Pancreas (tissue), 10 donors: ENCODE results near the gene ULK4. TPM values are rescaled to one million over a fixed set of nuclear protein-coding genes. Genes with fewer than 3 reads are reported as not detected.
"Not testable (repeated sequence)": the region's sequence is repeated elsewhere in the genome, so short reads cannot be mapped to it uniquely, and the experiment has no call there.

ENCODE experiments used
- ATAC-seq, 4 donors: fragments of 200-7000 bp; cut with Tn5 transposase; one replicate each; pipeline versions ENCODE4 v1.8.0 to v1.9.1; 2020; ENCODE audit warnings: mild to moderate bottlenecking in 4 of 4, moderate library complexity in 4 of 4
- DNase-seq, 6 donors: peaks; one replicate each; pipeline ENCODE4 v3.0.0-alpha.2; 2020
- FAIRE-seq: peaks from 2 replicates; lab custom pipeline; 2012; peaks lifted over from hg19 to GRCh38; lab: Jason Lieb, UNC
- H3K27ac ChIP-seq, 4 donors: fragments of 200-600 bp; sonication (generic); 1 replicate in 3 of 4; 2 replicates in 1 of 4; pipeline versions ENCODE4 v1.5.0 to v1.8.0; 2020
- H3K27me3 ChIP-seq, 4 donors: fragments of 200-600 bp; one replicate each; pipeline ENCODE4 v1.8.0; 2021
- H3K36me3 ChIP-seq, 3 donors: fragments of 200-600 bp; sonication (generic) in 1 of 3; one replicate each; pipeline versions ENCODE4 v1.5.0 to v1.8.0; 2020 to 2021
- H3K4me1 ChIP-seq, 3 donors: fragments of 200-600 bp; one replicate each; pipeline ENCODE4 v1.8.0; 2021
- H3K4me3 ChIP-seq, 4 donors: fragments of 200-600 bp; sonication (generic) in 2 of 4; one replicate each; pipeline versions ENCODE4 v1.5.0 to v1.8.0; 2020 to 2021
- H3K9me3 ChIP-seq, 4 donors: fragments of 200-600 bp; one replicate each; pipeline ENCODE4 v1.8.0; 2021
- CTCF ChIP-seq, 4 donors: fragments of 200-600 bp; sonication (generic) in 3 of 4; IDR thresholded peaks; one replicate each; pipeline versions ENCODE4 v1.5.0 to v1.8.0; 2021; ENCODE audit warnings: antibody characterized with exemption in 4 of 4
- WGBS, 2 donors: extraction: QIAGEN DNeasy Blood & Tissue Kit; methylation state at CpG; one replicate each; pipeline ENCODE4 v1.1.7; 2013; 5-methylcytosine and 5-hydroxymethylcytosine counted together
- intact Hi-C, 3 donors: fragments of 100-400 bp; cut with DNase I; formaldehyde crosslinking; loops; one replicate each; pipeline versions ENCODE4 v1.11.1 to v1.14.2; 2022
- polyA plus RNA-seq, 2 donors: library from polyadenylated mRNA; stranded (reverse); fragments of 200-250 nt; gene quantifications; one replicate each; pipeline ENCODE4 v1.2.3, GENCODE V29; 2013
- total RNA-seq, 6 donors: library from RNA; stranded (reverse); fragmentation: NEBNext Ultra II Directional in 4 of 6; extraction: Animal tissue kit (Norgen Biotek cat#: 25700) in 4 of 6; gene quantifications; one replicate each; pipeline versions ENCODE4 v1.2.1 to v1.2.4, GENCODE V29; 2021 to 2023
- donor health status: healthy with polysubstance abuse.
- donor health status: DM: no; HTN: no; CAD: no; lungs with moderate emphysema.
- donor health status: DM: no; HTN: no; CAD: no.
- donor health status: control.
- donor health status: control.
- donor health status: Bipolar disorder and iron deficiency.
- donor health status: DM: yes; HTN: yes; CAD: no.
- donor health status: DM: no; HTN: no; CAD: no.
- donor health status: DM: no; HTN: no; CAD: no.
- donor health status: DM: yes; HTN: yes; CAD: no.

Gene ULK4
- total and polyA plus RNA-seq, 8 donors, result 2.3 to 8.6 (median 4.2) TPM

GRCh38 chr3:41456162-41456561 is 505.7 kb downstream of the ULK4 start:
- FAIRE-seq (no peak), DNase-seq (no peak), ATAC-seq (no peak)
- intact Hi-C loops, result no loop called here
- TF ChIP-seq CTCF (IDR thresholded peaks at IDR 0.05), result no peak
- no peaks in the 10 kb centered on the region for H3K4me1 ChIP-seq
- H3K27me3 ChIP-seq, result no peaks in the 10 kb centered on the region
- WGBS, 2 donors, result 98 to 100% methylated on average over 2 of the region's 2 CpGs
- H3K36me3 ChIP-seq, result no peaks in the 10 kb centered on the region
- H3K4me3 ChIP-seq, result no peak overlapping the region
- no peak overlapping the region for H3K27ac ChIP-seq
- no peaks in the 10 kb centered on the region for H3K9me3 ChIP-seq

GRCh38 chr3:41453618-41454017 is 508.3 kb downstream of the ULK4 start:
- FAIRE-seq, H3K4me1 ChIP-seq, ATAC-seq, H3K27ac ChIP-seq, H3K27me3 ChIP-seq, H3K36me3 ChIP-seq, intact Hi-C loops, H3K9me3 ChIP-seq, DNase-seq, H3K4me3 ChIP-seq: not testable (repeated sequence)
- 98 to 99% methylated on average over 1 of the region's 1 CpG for WGBS, 2 donors

DNA sequence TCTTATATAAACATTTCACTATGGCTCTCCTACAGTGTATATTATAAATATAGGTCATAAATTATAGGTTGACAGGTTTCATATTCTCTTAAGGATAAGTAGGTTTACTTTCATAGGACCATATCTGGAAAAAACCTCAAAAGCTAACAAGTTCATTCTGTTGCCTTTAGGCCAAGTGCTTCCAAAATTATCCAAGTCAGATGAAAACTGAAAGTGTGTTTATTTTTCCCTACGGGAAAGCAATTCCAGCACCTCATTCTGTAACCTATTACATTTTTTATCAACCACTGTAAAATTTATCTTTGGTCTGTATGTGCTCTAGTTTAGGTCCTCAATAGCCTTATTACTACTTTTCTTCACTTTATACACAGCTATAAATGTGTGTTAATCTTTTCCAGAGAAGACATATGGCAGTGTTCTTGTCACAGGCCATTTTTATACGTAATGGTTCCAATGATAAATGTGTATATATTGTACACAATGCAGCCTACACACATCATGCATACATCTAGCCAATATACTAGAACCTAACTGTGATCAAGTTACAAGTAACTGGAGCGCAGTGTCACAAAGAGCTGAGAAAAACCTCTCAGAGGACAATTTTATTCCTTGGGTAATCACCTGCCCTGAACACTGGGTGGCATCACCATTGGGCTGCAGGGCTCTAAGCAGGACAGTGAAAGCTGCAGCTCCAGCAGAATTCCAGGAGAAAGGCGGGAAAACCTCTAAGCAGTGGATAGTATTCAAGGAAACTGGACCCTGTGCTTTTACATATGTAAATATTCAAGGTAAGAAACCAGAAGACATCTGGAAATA is 511.3 kb downstream of the ULK4 start:
- no peaks in the 10 kb centered on the region for H3K9me3 ChIP-seq
- H3K4me1 ChIP-seq, result no peaks in the 10 kb centered on the region
- no peak overlapping the region for H3K4me3 ChIP-seq
- H3K27ac ChIP-seq, result no peak overlapping the region
- no peaks in the 10 kb centered on the region for H3K36me3 ChIP-seq
- no peak for TF ChIP-seq CTCF (IDR thresholded peaks at IDR 0.05)
- DNase-seq, result peak in 1 of 6 donors; percentile 12
- no peaks in the 10 kb centered on the region for H3K27me3 ChIP-seq
- no peak for FAIRE-seq
- 57 to 64% methylated on average over 4 of the region's 4 CpGs for WGBS, 2 donors
- ATAC-seq, result peak in 2 of 4 donors; percentile 54 to 62
- intact Hi-C loops, result no loop called here

DNA sequence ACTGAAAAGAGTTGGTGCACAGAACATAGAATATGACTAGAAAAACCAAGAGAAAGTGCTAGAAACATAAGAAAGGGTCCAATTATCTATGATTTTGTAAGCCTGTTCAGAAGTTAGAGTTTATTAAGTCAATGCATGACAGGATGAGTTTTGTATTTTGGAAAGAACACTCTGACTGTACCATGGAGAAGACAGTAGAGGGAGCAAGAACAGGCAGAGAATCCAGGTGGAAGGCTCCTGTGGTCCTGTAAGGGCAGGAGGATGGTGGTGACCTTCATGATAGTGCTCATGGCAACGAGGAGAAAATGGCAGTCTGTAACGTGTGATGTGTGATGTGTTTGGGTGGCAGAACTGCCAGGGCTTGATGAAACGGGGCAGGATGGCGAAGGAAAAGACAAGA is 513.5 kb downstream of the ULK4 start:
- H3K27ac ChIP-seq, result no peak overlapping the region
- no peaks in the 10 kb centered on the region for H3K4me1 ChIP-seq
- intact Hi-C loops, result no loop called here
- no peaks in the 10 kb centered on the region for H3K27me3 ChIP-seq
- ATAC-seq (no peak), FAIRE-seq (no peak), DNase-seq (no peak)
- no peaks in the 10 kb centered on the region for H3K9me3 ChIP-seq
- no peak overlapping the region for H3K4me3 ChIP-seq
- H3K36me3 ChIP-seq, result no peaks in the 10 kb centered on the region
- no peak for TF ChIP-seq CTCF (IDR thresholded peaks at IDR 0.05)
- WGBS, 2 donors, result 60 to 92% methylated on average over 4 of the region's 4 CpGs

GRCh38 chr3:41447701-41448100 is 514.2 kb downstream of the ULK4 start:
- WGBS, 2 donors, result 95 to 98% methylated on average over 4 of the region's 4 CpGs
- intact Hi-C loops, result no loop called here
- TF ChIP-seq CTCF (IDR thresholded peaks at IDR 0.05), result no peak

DNA sequence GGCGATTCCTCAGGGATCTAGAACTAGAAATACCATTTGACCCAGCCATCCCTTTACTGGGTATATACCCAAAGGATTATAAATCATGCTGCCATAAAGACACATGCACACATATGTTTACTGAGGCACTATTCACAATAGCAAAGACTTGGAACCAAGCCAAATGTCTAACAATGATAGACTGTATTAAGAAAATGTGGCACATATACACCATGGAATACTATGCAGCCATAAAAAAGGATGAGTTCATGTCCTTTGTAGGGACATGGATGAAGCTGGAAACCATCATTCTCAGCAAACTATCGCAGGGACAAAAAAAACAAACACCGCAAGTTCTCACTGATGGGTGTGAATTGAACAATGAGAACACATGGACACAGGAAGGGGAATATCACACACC is 515.6 kb downstream of the ULK4 start:
- H3K27ac ChIP-seq, H3K36me3 ChIP-seq, H3K9me3 ChIP-seq, H3K4me1 ChIP-seq, H3K27me3 ChIP-seq, intact Hi-C loops, DNase-seq, ATAC-seq, FAIRE-seq, H3K4me3 ChIP-seq: not testable (repeated sequence)
- WGBS, 2 donors, result 98 to 100% methylated on average over 2 to 3 of the region's 3 CpGs

More at GRCh38 chr3:41447701-41448100, 514.2 kb downstream of the ULK4 start:
- H3K27me3 ChIP-seq, result no peaks in the 10 kb centered on the region
- H3K4me1 ChIP-seq, result no peaks in the 10 kb centered on the region
- no peaks in the 10 kb centered on the region for H3K36me3 ChIP-seq
- H3K4me3 ChIP-seq, result no peak overlapping the region
- FAIRE-seq (no peak), ATAC-seq (no peak), DNase-seq (no peak)
- no peak overlapping the region for H3K27ac ChIP-seq
- no peaks in the 10 kb centered on the region for H3K9me3 ChIP-seq
